NCI-H146 treated with DMSO at 0.1 percent for 48 hours (cell line): ENCODE measurements around the gene BICDL1.
"Not testable (repeated sequence)": the region's sequence is repeated elsewhere in the genome, so short reads cannot be mapped to it uniquely, and the experiment has no call there.

Source experiments
- DNase-seq: peaks from one replicate; lab custom pipeline; 2025; ENCODE audit not compliant: unreplicated experiment; lab: John Stamatoyannopoulos, UW

BICDL1 gene, protein sequence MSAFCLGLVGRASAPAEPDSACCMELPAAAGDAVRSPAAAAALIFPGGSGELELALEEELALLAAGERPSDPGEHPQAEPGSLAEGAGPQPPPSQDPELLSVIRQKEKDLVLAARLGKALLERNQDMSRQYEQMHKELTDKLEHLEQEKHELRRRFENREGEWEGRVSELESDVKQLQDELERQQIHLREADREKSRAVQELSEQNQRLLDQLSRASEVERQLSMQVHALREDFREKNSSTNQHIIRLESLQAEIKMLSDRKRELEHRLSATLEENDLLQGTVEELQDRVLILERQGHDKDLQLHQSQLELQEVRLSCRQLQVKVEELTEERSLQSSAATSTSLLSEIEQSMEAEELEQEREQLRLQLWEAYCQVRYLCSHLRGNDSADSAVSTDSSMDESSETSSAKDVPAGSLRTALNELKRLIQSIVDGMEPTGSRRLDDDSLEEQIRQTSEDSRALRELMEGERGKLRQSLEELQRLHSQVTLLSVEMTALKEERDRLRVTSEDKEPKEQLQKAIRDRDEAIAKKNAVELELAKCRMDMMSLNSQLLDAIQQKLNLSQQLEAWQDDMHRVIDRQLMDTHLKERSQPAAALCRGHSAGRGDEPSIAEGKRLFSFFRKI

GRCh38 chr12:119988472-119989360 is at the start of gene BICDL1:
TSS of gene BICDL1 (plus strand) at chr12:119989236. CDS start at chr12:119989869, 633 bp downstream.
- peak; percentile 93 for DNase-seq

DNA sequence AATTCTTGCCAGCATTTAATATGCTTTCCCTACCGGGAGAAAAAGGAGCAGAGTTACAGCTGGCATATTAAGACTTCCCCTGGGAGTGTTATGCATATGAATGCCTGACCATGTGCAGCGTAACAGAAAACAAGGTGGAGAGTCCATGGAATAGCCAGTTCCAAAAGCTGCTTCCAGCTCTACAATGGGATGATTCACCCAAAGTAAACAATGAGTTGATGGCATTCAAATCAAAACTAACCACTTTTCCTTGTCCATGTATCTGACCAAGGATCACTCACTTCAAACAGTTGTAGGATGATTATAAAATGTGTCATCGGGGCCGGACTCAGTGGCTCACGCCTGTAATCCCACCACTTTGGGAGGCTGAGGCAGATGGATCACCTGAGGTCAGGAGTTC is 48.1 kb upstream of the BICDL1 start:
- peak; percentile 35 for DNase-seq

DNA sequence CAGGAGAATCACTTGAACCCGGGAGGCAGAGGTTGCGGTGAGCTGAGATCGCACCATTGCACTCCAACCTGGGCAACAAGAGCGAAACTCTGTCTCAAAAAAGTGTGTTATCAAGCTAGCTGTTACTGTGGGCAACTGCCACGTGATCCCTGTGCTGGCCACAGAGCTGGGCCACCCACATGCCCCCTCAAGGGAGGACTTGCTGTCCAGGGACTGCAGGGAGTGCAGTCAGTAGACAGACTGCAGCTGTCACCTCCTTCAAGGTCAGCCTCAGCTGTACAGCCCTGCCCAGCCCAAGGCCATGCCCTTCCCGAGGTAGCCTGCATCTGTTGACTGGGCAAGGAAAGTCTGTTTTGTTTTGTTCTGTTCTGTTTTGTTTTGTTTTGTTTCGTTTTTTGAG is 46.6 kb upstream of the BICDL1 start:
- DNase-seq, result no peak

GRCh38 chr12:119946213-119946612 is 42.8 kb upstream of the BICDL1 start:
- no peak for DNase-seq

- DNase-seq, result no peak
These were observed 39.9 kb upstream of the BICDL1 start for GRCh38 chr12:119949145-119949544.

- DNase-seq, result no peak
These were observed 39.4 kb upstream of the BICDL1 start for GRCh38 chr12:119949594-119949993.

DNA sequence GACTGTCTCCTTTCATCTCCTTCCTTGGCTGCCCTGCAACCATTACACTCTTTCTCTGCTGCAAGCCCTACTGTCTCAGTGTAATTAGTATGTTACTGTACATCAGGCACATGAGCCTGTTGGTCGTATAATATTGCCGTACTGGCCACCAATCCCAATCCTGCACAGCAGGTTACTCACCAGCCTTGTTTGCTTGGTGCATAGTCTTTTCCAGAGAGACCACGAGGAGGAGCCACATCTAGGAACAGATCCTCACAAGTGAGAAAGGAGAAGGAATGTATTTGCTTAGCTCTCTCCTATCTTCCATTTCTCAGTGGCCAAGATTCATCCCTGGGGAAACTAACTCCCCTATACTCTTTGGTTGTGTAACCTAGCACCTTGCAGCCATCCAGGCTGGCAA is 33.0 kb upstream of the BICDL1 start:
- DNase-seq, result no peak

DNA sequence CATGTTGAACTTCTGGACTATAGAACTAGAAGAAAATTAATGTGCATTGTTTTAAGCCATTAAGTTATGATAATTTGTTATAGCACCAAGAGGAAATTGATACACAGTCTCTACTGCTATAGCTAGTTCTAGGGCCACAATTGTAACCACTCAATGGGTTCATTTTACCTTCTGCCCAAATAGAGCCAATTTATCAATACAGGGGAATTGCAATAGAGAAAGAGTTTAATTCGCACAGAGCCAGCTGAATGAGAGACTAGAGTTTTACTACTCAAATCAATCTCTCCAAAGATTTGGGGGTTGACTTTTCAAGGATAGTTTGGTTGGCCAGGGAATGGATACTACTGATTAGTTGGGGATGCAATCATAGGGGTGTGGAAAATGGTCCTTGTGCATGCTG is 31.9 kb upstream of the BICDL1 start:
- DNase-seq, result no peak

DNA sequence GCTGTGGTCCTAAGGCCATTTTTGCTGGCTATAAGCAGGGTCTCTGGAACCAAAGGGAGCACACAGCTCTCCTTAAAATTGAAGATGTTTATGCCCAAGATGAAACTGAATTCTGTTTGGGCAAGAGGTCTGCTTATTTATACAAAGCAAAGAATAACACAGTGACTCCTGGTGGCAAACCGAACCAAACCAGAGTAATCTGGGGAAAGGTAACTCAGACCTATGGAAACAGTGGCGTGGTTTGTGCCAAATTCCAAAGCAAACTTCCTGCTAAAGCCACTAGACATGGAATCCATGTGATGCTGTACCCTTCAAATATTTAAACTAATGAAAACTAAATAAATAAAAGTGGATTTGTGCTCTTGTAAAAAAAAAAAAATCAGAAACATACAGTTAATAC is 29.6 kb upstream of the BICDL1 start:
- DNase-seq, result no peak

DNA sequence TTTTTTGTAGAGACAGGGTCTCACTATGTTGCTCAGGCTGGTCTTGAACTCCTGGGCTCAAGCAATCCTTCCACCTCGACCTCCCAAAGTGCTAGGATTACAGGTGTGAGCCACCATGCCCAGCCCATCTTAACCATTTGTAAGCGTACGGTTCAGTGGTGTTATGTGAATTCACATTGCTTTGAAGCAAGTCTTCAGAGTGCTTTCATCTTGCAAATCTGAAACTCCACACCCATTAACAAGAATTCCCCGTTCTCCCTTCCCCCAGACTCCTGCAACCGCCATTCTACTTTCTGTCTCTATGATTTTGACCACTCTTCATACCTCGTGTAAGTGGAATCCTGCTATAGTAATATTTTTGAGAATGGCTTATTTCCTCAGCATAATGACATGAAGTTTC is 24.9 kb upstream of the BICDL1 start:
- no peak for DNase-seq

DNA sequence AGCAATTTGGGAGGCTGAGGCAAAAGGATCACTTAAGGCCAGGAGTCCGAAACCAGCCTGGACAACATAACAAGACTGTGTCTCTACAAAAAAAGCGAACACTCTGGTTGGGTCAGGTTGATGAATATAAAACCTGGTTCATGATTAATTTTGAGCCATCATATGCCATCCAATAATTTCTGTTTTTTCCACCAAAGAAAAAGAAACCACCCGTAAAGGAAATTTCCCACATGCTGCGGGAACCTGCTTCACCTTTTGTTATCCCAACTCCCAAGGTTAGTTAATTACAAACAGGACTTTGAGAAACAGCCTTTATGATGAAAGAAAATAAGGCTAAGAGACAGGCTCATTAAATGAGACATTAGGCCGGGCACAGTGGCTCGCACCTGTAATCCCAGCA is 24.1 kb upstream of the BICDL1 start:
- no peak for DNase-seq

- no peak for DNase-seq
These were observed 8.8 kb upstream of the BICDL1 start for GRCh38 chr12:119980242-119980641.

GRCh38 chr12:119980702-119981101 is 8.3 kb upstream of the BICDL1 start:
- DNase-seq, result not testable (repeated sequence)

DNA sequence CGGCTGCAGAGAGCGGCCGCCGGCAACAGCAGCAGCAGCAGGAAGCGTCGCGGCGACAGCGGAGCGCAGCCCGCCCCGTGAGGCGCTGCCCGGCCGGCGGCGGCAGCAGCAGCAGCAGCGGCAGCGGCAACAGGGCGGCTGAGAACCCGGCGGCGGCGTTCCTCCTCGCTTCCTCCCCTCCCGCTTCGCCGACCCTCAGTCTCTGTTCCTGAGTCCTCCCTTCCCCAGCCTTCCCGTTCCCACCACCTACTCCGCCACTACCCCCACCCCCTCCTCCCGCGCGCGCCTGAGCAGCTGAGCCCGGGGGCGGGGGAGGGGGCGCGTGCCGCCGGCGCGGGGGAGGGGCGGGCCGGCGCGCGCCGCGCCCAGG is 310 bp downstream of the BICDL1 start:
- DNase-seq, result peak; percentile 50

GRCh38 chr12:119989731-119990381 is 820 bp downstream of the BICDL1 start:
- no peak for DNase-seq

- no peak for DNase-seq
These were observed 1.4 kb downstream of the BICDL1 start for GRCh38 chr12:119990382-119990874.

DNA sequence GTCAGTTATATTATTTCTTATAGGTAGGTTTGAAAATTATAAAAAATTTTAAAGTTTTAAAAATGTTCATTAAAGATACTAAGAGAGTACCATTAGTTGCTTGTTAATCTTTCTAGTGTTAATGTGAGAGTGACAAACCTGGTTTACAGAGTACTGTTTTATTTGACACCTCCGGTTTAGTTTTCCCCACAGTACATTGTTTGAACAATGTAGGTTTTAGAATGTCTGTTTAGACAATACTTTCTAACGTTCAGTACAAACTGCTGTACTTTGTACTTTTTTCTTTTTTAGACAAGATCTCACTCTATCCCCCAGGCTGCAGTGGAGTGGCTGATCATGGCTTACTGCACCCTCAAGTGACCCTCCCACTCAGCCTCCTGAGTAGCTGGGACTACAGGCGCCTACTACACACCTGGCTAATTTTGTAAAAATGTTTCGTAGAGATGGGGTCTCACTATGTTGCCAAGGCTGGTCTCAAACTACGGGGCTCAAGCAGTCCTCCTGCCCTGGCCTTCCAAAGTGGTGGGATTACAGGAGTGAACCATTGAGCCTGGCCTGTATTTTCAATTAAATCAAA is 3.2 kb downstream of the BICDL1 start:
- DNase-seq, result no peak

DNA sequence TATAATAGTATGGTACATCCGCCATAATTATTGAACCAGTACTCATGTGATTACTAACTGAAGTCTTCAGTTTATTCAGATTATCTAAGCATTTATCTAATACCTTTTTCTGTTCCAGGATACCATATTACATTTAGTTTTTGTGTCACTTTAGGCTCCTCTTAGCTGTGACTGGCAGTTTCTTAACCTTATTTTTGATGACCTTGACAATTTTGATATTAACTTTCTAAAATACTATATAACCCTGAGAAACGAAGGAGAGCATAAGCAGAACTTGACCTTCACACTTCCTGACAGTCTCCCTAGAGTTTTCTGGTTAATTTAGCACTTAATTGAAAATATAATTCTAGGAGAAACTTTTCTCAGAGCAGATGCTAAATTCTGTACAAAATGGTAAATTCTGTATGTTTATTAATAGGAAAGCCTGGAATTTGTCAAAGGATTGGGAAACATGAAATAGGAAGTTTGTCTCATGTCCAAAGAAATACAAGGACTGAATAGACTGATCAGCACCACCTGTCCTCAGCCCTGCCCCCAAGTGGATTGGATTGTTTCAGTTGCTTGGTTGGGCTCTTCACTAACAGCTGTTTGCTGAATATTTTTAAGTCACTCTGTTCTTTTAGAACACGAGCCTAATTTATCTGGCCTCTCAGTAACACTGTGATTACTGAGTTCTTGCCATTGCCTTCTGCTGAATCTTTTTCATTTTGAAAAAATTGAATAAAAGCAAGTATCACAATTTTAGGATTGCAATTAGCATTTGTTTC is 6.0 kb downstream of the BICDL1 start:
- no peak for DNase-seq

- DNase-seq, result no peak
These were observed 7.4 kb downstream of the BICDL1 start for GRCh38 chr12:119996417-119996816.
